Subcutaneous adipose tissue (tissue), 4 donors: ENCODE data around the gene MTFR2. TPM values are rescaled to one million over a fixed set of nuclear protein-coding genes. Genes with fewer than 3 reads are reported as not detected.

Source experiments
- CTCF ChIP-seq: fragments of 450-650 bp; IDR thresholded peaks from one replicate; pipeline ENCODE4 v1.5.1; 2016; ENCODE audit warnings: low read depth, mild to moderate bottlenecking, control low read depth, antibody characterized with exemption, moderate library complexity
- total RNA-seq, 4 donors: library from RNA; depleted of rRNA; stranded (reverse); fragments of >200 nt; gene quantifications; one replicate each; pipeline ENCODE4 v1.1.0, GENCODE V29; 2016

The MTFR2 gene
- 1 to 10 TPM in 3 of 4 donors, under 1 TPM in 1; 0.88 to 5.1 (median 1.5) TPM for total RNA-seq

- TF ChIP-seq CTCF = no peak
Observed at GRCh38 chr6:136249811-136250685, at the start of gene MTFR2. TSS of gene MTFR2 (minus strand) at chr6:136250311. CDS start at chr6:136249099, 1,212 bp downstream.

GRCh38 chr6:136294621-136295020, 44.5 kb upstream of the MTFR2 start:
- TF ChIP-seq CTCF = no peak

- TF ChIP-seq CTCF = no peak
Observed at GRCh38 chr6:136290410-136291010, 40.4 kb upstream of the MTFR2 start.

GRCh38 chr6:136289579-136290409, 39.7 kb upstream of the MTFR2 start, which contains the start of gene BCLAF1:
TSS of gene BCLAF1 (minus strand) at chr6:136289846. CDS start at chr6:136279866, 9,980 bp downstream.
- TF ChIP-seq CTCF = no peak

- TF ChIP-seq CTCF = no peak
Observed at GRCh38 chr6:136289327-136289578, 39.1 kb upstream of the MTFR2 start.

GRCh38 chr6:136288566-136289326, 38.6 kb upstream of the MTFR2 start:
- TF ChIP-seq CTCF = no peak
